ENCODE measurements around the gene TMEM39A.

TMEM39A gene

GRCh38 chr3:119388577-119388976, 74.8 kb downstream of the TMEM39A start:
- no peaks in the 10 kb centered on the region for H3K9me3 ChIP-seq (ENCODE audit: control insufficient read depth, insufficient read depth, low read depth, low read length)
- TF ChIP-seq ZBTB1 (tag by site-specific recombination; IDR thresholded peaks at IDR 0.05): no peak
- no peak for TF ChIP-seq ZIC2 (tag by site-specific recombination; IDR thresholded peaks at IDR 0.05)
- TF ChIP-seq ZNF596 (tag by site-specific recombination; IDR thresholded peaks at IDR 0.05): no peak
- TF ChIP-seq KLF8 (tag by site-specific recombination; IDR thresholded peaks at IDR 0.05): no peak
- TF ChIP-seq, protein P1, sequence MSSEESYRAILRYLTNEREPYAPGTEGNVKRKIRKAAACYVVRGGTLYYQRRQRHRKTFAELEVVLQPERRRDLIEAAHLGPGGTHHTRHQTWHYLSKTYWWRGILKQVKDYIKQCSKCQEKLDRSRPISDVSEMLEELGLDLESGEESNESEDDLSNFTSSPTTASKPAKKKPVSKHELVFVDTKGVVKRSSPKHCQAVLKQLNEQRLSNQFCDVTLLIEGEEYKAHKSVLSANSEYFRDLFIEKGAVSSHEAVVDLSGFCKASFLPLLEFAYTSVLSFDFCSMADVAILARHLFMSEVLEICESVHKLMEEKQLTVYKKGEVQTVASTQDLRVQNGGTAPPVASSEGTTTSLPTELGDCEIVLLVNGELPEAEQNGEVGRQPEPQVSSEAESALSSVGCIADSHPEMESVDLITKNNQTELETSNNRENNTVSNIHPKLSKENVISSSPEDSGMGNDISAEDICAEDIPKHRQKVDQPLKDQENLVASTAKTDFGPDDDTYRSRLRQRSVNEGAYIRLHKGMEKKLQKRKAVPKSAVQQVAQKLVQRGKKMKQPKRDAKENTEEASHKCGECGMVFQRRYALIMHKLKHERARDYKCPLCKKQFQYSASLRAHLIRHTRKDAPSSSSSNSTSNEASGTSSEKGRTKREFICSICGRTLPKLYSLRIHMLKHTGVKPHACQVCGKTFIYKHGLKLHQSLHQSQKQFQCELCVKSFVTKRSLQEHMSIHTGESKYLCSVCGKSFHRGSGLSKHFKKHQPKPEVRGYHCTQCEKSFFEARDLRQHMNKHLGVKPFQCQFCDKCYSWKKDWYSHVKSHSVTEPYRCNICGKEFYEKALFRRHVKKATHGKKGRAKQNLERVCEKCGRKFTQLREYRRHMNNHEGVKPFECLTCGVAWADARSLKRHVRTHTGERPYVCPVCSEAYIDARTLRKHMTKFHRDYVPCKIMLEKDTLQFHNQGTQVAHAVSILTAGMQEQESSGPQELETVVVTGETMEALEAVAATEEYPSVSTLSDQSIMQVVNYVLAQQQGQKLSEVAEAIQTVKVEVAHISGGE (tag by site-specific recombination; conservative IDR thresholded peaks at IDR 0.05; ENCODE audit: low read depth): no peak
- no peak for TF ChIP-seq ZNF112 (tag by site-specific recombination; IDR thresholded peaks at IDR 0.05)
- no peak for TF ChIP-seq ZNF629 (tag by site-specific recombination; IDR thresholded peaks at IDR 0.05)
- no peak for TF ChIP-seq HOXC10 (CRISPR knock-in tag; IDR thresholded peaks at IDR 0.05)
- TF ChIP-seq SP7 (tag by site-specific recombination; IDR thresholded peaks at IDR 0.05): no peak
- TF ChIP-seq ZNF394 (tag by site-specific recombination; IDR thresholded peaks at IDR 0.05; ENCODE audit: borderline replicate concordance): no peak
- no peak overlapping the region for H3K4me3 ChIP-seq (ENCODE audit: low read depth, low read length)
- H3K36me3 ChIP-seq (ENCODE audit: control insufficient read depth in 2 of 2, insufficient read depth in 1 of 2, low read length in 2 of 2): peaks cover 0 to 25% of the 10 kb centered on the region in 2 experiments; a peak in 1 of 3 replicates
- CTCF ChIA-PET: no interaction called here
- POLR2A ChIA-PET: no interaction called here
- H3K4me1 ChIP-seq (ENCODE audit: control insufficient read depth, insufficient read depth, low read length): no peaks in the 10 kb centered on the region
- no peak overlapping the region for H3K27ac ChIP-seq (ENCODE audit: extremely low read depth, low read depth, low read length)

- CTCF ChIA-PET: no interaction called here
- no peak overlapping the region for H3K27ac ChIP-seq (ENCODE audit: extremely low read depth, low read depth, low read length)
Observed at GRCh38 chr3:119382134-119382533, 81.3 kb downstream of the TMEM39A start.

More at GRCh38 chr3:119382134-119382533, 81.3 kb downstream of the TMEM39A start:
- Histone ChIP-seq H3K4me1 (ENCODE audit: control insufficient read depth, insufficient read depth, low read length) (no peaks in the 10 kb centered on the region), H3K9me3 (ENCODE audit: control insufficient read depth, insufficient read depth, low read depth, low read length) (no peaks in the 10 kb centered on the region), H3K4me3 (ENCODE audit: low read depth, low read length) (no peak overlapping the region), H3K36me3 (ENCODE audit: control insufficient read depth in 2 of 2, insufficient read depth in 1 of 2, low read length in 2 of 2) (peaks cover 0 to 15% of the 10 kb centered on the region in 2 experiments; a peak in 1 of 3 replicates)
- POLR2A ChIA-PET: no interaction called here
- TF ChIP-seq ZBTB17 (tag by site-specific recombination; IDR thresholded peaks at IDR 0.05) (no peak), TRIM28 (IDR thresholded peaks at IDR 0.05; ENCODE audit: borderline replicate concordance, low read length) (no peak), ZNF23 (tag by site-specific recombination; IDR thresholded peaks at IDR 0.05; ENCODE audit: borderline replicate concordance) (no peak), KLF8 (tag by site-specific recombination; IDR thresholded peaks at IDR 0.05) (no peak), AEBP2 (tag by site-specific recombination; IDR thresholded peaks at IDR 0.05; ENCODE audit: borderline replicate concordance) (no peak), ZNF248 (tag by site-specific recombination; IDR thresholded peaks at IDR 0.05) (no peak), ZNF146 (tag by site-specific recombination; IDR thresholded peaks at IDR 0.05) (no peak)
- TF ChIP-seq, protein P2, sequence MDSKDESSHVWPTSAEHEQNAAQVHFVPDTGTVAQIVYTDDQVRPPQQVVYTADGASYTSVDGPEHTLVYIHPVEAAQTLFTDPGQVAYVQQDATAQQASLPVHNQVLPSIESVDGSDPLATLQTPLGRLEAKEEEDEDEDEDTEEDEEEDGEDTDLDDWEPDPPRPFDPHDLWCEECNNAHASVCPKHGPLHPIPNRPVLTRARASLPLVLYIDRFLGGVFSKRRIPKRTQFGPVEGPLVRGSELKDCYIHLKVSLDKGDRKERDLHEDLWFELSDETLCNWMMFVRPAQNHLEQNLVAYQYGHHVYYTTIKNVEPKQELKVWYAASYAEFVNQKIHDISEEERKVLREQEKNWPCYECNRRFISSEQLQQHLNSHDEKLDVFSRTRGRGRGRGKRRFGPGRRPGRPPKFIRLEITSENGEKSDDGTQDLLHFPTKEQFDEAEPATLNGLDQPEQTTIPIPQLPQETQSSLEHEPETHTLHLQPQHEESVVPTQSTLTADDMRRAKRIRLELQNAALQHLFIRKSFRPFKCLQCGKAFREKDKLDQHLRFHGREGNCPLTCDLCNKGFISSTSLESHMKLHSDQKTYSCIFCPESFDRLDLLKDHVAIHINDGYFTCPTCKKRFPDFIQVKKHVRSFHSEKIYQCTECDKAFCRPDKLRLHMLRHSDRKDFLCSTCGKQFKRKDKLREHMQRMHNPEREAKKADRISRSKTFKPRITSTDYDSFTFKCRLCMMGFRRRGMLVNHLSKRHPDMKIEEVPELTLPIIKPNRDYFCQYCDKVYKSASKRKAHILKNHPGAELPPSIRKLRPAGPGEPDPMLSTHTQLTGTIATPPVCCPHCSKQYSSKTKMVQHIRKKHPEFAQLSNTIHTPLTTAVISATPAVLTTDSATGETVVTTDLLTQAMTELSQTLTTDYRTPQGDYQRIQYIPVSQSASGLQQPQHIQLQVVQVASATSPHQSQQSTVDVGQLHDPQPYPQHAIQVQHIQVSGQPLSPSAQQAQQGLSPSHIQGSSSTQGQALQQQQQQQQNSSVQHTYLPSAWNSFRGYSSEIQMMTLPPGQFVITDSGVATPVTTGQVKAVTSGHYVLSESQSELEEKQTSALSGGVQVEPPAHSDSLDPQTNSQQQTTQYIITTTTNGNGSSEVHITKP (tag by site-specific recombination; IDR thresholded peaks at IDR 0.05): no peak
